Measurements from ENCODE around the gene TRIOBP.
"Not testable (repeated sequence)": the region's sequence is repeated elsewhere in the genome, so short reads cannot be mapped to it uniquely, and the experiment has no call there.

DNA sequence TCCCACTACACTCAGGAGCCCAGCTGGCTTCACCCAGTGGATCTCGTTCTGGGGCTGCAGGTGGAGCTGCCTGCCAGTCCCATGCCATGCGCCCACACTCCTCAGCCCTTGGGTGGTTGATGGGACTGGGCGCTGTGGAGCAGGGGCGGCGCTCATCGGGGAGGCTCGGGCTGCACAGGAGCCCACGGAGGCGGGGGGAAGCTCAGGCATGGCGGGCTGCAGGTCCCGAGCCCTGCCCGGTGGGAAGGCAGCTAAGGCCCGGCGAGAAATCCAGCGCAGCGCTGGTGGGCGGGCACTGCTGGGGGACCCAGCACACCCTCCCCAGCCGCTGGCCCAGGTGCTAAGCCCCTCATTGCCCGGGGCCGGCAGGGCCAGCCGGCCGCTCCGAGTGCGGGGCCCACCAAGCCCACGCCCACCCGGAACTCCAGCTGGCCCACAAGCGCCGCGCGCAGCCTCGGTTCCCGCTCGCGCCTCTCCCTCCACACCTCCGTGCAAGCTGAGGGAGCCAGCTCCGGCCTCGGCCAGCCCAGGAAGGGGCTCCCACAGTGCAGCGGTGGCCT lies 21.0 kb downstream of the TRIOBP start:
- TF ChIP-seq EZH2 (IDR thresholded peaks at IDR 0.05); POLR2AphosphoS5 (IDR thresholded peaks at IDR 0.05; ENCODE audit: borderline replicate concordance, low read depth, low read length): not testable (repeated sequence)

Data from SK-N-MC (cell line).